ENCODE results near the gene FTO.

GRCh38 chr16:53962041-53962440 lies 258.1 kb downstream of the FTO start:
- TF ChIP-seq POLR2A (IDR thresholded peaks at IDR 0.05) = no peak
- TF ChIP-seq, protein P1, sequence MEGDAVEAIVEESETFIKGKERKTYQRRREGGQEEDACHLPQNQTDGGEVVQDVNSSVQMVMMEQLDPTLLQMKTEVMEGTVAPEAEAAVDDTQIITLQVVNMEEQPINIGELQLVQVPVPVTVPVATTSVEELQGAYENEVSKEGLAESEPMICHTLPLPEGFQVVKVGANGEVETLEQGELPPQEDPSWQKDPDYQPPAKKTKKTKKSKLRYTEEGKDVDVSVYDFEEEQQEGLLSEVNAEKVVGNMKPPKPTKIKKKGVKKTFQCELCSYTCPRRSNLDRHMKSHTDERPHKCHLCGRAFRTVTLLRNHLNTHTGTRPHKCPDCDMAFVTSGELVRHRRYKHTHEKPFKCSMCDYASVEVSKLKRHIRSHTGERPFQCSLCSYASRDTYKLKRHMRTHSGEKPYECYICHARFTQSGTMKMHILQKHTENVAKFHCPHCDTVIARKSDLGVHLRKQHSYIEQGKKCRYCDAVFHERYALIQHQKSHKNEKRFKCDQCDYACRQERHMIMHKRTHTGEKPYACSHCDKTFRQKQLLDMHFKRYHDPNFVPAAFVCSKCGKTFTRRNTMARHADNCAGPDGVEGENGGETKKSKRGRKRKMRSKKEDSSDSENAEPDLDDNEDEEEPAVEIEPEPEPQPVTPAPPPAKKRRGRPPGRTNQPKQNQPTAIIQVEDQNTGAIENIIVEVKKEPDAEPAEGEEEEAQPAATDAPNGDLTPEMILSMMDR (IDR thresholded peaks at IDR 0.05) = no peak

All from uterus (tissue), 2 donors.